ENCODE results near the gene GPA33.

GRCh38 chr1:167077868-167078210, 12.3 kb downstream of the GPA33 start:
- TF ChIP-seq EZH2 (IDR thresholded peaks at IDR 0.05) (no peak), POLR2AphosphoS5 (IDR thresholded peaks at IDR 0.05; ENCODE audit: borderline replicate concordance, low read depth, low read length) (no peak)
